RWPE2 (cell line): ENCODE data around the gene GRID2.

ENCODE experiments used
- ATAC-seq: fragments of 200-7000 bp; cut with Tn5 transposase; 3 replicates; pipeline ENCODE4 v1.9.1; 2021; ENCODE audit warnings: low read depth
- DNase-seq: peaks from one replicate; pipeline ENCODE4 v3.0.0-alpha.2; 2020; ENCODE audit warnings: low spot score
- H3K27ac ChIP-seq: fragments of 450-650 bp; 2 replicates; pipeline ENCODE4 v1.5.1; 2017; ENCODE audit warnings: mild to moderate bottlenecking; ENCODE audit not compliant: poor library complexity, severe bottlenecking
- H3K27me3 ChIP-seq: fragments of 250-450 bp; sonication (Bioruptor Pico); 2 replicates; pipeline ENCODE4 v1.5.1; 2021; ENCODE audit warnings: mild to moderate bottlenecking, moderate library complexity; ENCODE audit not compliant: insufficient read depth, poor library complexity, severe bottlenecking
- H3K36me3 ChIP-seq: fragments of 250-450 bp; sonication (Bioruptor Pico); 2 replicates; pipeline ENCODE4 v1.5.1; 2020; ENCODE audit warnings: low read depth, mild to moderate bottlenecking, moderate library complexity
- H3K4me1 ChIP-seq: fragments of 250-450 bp; sonication (Bioruptor Pico); 2 replicates; pipeline ENCODE4 v1.5.1; 2021; ENCODE audit warnings: mild to moderate bottlenecking, moderate library complexity; ENCODE audit not compliant: insufficient read depth, poor library complexity, severe bottlenecking
- H3K4me3 ChIP-seq: fragments of 250-450 bp; sonication (Bioruptor Pico); 2 replicates; pipeline ENCODE4 v1.5.1; 2021; ENCODE audit warnings: mild to moderate bottlenecking, moderate library complexity; ENCODE audit not compliant: severe bottlenecking
- H3K9me3 ChIP-seq: fragments of 250-450 bp; sonication (Bioruptor Pico); 2 replicates; pipeline ENCODE4 v1.5.1; 2021; ENCODE audit warnings: mild to moderate bottlenecking, moderate library complexity; ENCODE audit not compliant: severe bottlenecking
- TF ChIP-seq, protein P1 (sequence below): fragments of 450-650 bp; IDR thresholded peaks from one replicate; pipeline ENCODE4 v1.5.1; 2017; ENCODE audit warnings: mild to moderate bottlenecking, moderate library complexity; ENCODE audit not compliant: poor library complexity, severe bottlenecking

GRID2 gene

DNA sequence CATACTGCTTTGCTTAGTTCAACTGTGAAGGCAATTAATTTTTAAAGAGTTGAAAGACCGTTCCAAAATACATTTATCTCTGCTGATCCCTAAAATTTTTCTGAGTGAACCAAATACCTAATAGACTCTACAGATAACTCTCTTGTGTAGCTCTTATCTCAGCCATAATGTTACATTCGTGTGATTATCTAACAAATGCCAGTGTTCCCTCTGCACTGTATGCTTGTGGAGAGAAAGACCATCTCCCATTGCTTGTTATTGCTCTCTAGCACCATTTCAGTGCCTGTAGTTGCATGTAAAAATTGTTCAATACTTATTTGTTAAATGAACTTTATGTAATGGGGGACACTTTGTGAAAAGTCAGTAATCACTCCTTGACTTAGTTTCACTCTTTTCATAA lies 1443.5 kb downstream of the GRID2 start:
- ATAC-seq = no peak
- Histone ChIP-seq H3K27ac (no peak overlapping the region), H3K4me3 (no peak overlapping the region), H3K9me3 (no peaks in the 10 kb centered on the region), H3K4me1 (no peaks in the 10 kb centered on the region), H3K36me3 (no peaks in the 10 kb centered on the region), H3K27me3 (no peaks in the 10 kb centered on the region)
- TF ChIP-seq, protein P1, sequence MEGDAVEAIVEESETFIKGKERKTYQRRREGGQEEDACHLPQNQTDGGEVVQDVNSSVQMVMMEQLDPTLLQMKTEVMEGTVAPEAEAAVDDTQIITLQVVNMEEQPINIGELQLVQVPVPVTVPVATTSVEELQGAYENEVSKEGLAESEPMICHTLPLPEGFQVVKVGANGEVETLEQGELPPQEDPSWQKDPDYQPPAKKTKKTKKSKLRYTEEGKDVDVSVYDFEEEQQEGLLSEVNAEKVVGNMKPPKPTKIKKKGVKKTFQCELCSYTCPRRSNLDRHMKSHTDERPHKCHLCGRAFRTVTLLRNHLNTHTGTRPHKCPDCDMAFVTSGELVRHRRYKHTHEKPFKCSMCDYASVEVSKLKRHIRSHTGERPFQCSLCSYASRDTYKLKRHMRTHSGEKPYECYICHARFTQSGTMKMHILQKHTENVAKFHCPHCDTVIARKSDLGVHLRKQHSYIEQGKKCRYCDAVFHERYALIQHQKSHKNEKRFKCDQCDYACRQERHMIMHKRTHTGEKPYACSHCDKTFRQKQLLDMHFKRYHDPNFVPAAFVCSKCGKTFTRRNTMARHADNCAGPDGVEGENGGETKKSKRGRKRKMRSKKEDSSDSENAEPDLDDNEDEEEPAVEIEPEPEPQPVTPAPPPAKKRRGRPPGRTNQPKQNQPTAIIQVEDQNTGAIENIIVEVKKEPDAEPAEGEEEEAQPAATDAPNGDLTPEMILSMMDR = no peak
- no peak for DNase-seq

DNA sequence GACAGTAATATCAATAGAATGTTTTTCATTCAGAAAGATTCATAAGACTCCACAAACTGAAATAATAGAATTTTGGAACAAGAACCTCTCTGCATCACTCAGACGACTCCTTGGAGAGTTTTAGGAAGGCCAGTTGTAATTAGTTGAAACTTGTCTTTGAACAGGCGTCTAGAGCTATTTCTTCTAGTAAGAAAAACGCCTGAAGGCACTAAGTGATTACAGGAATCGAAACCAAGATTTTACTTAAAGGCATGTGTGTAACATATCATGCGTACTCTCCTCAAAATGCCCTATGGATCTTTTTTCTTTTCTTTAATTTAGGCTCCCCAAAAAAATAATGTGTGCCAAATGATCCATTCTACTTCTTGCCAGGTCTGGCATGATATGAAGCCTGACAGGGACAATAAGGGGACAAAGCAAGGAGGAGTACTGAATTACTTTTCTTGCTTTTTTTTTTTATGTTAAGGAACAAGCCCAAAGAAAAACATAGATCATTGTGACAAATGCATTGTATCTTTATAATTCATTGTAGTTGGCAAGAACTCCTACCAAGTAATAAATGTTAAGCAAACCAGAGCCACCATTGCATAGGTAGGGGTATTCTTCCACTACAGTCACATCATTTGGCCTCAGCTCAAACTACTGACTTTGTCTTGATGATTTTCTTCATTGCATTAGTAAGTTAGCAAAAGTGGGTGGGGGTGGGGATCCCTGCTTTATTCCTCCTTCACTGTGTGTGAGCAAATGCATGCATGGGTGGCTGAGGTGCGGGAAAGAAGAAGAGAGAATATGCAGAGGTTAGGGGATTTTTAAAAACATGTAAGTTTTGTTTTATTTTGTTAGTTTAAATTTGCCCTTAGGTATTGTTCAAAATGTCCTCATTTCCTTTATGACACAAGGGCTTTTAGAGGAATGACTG lies 1444.9 kb downstream of the GRID2 start:
- Histone ChIP-seq H3K4me1 (no peaks in the 10 kb centered on the region), H3K9me3 (no peaks in the 10 kb centered on the region), H3K4me3 (no peak overlapping the region), H3K36me3 (no peaks in the 10 kb centered on the region), H3K27ac (no peak overlapping the region), H3K27me3 (no peaks in the 10 kb centered on the region)
- TF ChIP-seq, protein P1 = no peak
- DNase-seq (no peak), ATAC-seq (no peak)

DNA sequence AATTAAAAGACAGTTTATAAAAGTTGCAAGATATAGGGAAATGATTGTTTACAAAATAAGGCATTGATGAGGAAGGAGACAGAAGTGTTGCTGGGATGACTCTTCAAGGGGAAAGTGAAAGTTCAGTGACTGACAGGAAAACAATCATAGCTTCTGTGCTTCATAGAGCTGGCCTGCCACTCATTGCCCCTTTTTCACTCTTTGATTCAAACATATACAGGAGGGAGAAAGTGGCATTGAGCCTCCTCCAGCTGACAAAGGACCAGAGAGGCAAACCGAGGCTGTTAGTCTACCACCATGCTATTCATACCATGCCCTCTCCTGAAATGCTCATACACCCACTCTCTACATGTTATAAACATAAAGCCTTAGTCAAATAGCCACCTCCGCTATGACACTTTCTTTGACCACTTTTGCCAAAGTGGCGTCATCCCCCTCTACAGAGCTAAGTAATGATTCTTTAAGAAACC lies 1445.6 kb downstream of the GRID2 start:
- no peak for DNase-seq
- no peak for ATAC-seq
- Histone ChIP-seq H3K27me3 (no peaks in the 10 kb centered on the region), H3K4me1 (no peaks in the 10 kb centered on the region), H3K9me3 (no peaks in the 10 kb centered on the region), H3K27ac (no peak overlapping the region), H3K4me3 (no peak overlapping the region), H3K36me3 (no peaks in the 10 kb centered on the region)
- TF ChIP-seq, protein P1 = no peak

DNA sequence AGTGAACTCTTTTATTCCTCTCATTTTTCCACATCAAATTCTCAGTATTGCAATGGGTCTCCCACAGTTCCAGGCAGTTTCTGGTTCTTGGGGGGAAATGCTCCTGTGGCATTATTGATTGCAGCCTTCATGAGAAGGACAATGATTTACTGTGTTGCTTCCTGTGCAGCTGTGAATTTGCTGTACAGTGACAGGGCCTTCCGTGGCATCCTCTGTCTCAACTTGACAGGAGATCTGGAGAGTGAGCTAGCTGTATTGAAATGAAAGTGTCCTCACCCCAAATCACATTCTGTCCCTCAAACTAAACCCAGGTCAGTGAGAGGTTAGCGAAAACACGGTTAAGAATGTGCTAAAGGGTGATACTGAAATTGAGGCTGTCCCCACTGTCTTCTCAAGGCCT lies 1447.6 kb downstream of the GRID2 start:
- Histone ChIP-seq H3K9me3 (no peaks in the 10 kb centered on the region), H3K36me3 (no peaks in the 10 kb centered on the region), H3K27me3 (no peaks in the 10 kb centered on the region), H3K4me1 (no peaks in the 10 kb centered on the region), H3K27ac (no peak overlapping the region), H3K4me3 (no peak overlapping the region)
- ATAC-seq (no peak), DNase-seq (no peak)
- TF ChIP-seq, protein P1 = no peak

DNA sequence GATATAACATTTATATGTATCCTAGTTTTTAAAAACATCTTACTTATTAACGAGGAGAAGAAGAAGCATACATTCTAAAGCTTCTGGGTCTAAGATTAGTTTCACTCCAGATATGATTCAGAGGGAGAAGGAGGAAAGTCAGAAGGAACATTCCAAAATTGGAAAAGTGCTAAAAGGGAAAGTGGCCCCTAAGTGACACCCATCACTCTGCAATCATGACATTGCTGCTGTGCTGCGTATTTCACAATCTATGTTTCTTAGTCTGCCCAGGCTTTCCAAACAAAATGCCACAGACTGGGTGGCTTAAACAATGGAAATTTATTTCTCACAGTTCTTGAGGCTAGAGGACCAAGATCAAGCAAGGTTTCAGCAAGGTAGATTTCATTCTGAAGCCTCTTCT lies 1452.3 kb downstream of the GRID2 start:
- DNase-seq = no peak
- H3K9me3 ChIP-seq = no peaks in the 10 kb centered on the region
- no peaks in the 10 kb centered on the region for H3K4me1 ChIP-seq
- H3K27me3 ChIP-seq = no peaks in the 10 kb centered on the region
- no peaks in the 10 kb centered on the region for H3K36me3 ChIP-seq
- no peak overlapping the region for H3K27ac ChIP-seq
- no peak overlapping the region for H3K4me3 ChIP-seq
- ATAC-seq = no peak
- TF ChIP-seq, protein P1 = no peak
